ENCODE data around the gene CLDN9. TPM values are rescaled to one million over a fixed set of nuclear protein-coding genes. Genes with fewer than 3 reads are reported as not detected.

Gene CLDN9
- total and polyA plus RNA-seq, 2 experiments from 2014 or later: 3.5 to 8.9 TPM

- no peak for DNase-seq (ENCODE audit: low spot score)
- TF ChIP-seq, protein P1, sequence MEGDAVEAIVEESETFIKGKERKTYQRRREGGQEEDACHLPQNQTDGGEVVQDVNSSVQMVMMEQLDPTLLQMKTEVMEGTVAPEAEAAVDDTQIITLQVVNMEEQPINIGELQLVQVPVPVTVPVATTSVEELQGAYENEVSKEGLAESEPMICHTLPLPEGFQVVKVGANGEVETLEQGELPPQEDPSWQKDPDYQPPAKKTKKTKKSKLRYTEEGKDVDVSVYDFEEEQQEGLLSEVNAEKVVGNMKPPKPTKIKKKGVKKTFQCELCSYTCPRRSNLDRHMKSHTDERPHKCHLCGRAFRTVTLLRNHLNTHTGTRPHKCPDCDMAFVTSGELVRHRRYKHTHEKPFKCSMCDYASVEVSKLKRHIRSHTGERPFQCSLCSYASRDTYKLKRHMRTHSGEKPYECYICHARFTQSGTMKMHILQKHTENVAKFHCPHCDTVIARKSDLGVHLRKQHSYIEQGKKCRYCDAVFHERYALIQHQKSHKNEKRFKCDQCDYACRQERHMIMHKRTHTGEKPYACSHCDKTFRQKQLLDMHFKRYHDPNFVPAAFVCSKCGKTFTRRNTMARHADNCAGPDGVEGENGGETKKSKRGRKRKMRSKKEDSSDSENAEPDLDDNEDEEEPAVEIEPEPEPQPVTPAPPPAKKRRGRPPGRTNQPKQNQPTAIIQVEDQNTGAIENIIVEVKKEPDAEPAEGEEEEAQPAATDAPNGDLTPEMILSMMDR (IDR thresholded peaks at IDR 0.05; ENCODE audit: poor library complexity): no peak
- TF ChIP-seq EZH2phosphoT487 (IDR thresholded peaks at IDR 0.05; ENCODE audit: low read depth, severe bottlenecking, unreplicated experiment): peak; percentile 70
- peak; percentile 97 for TF ChIP-seq EZH2 (IDR thresholded peaks at IDR 0.05; ENCODE audit: borderline replicate concordance)
- H3K9me2 ChIP-seq (replicated peaks; ENCODE audit: insufficient read depth): no peaks in the 10 kb centered on the region
- H3K79me2 ChIP-seq: no peaks in the 10 kb centered on the region
- no peaks in the 10 kb centered on the region for H4K20me1 ChIP-seq (ENCODE audit: insufficient read depth, poor library complexity, severe bottlenecking)
- 4% methylated on average over 34 of the region's 54 CpGs for WGBS (ENCODE audit: low lambda C conversion rate, missing lambda C conversion rate)
- peaks cover 82% of the 10 kb centered on the region for H3K27me3 ChIP-seq
- H3K36me3 ChIP-seq (replicated peaks; ENCODE audit: insufficient read depth, low read depth): no peaks in the 10 kb centered on the region
- peak overlapping the region; percentile 40 for H2AFZ ChIP-seq
- H3K4me2 ChIP-seq: peak overlapping the region; percentile 96
- peaks cover 20% of the 10 kb centered on the region for H3K4me1 ChIP-seq (ENCODE audit: insufficient read depth)
- H3K27ac ChIP-seq: no peak overlapping the region
- H3K4me3 ChIP-seq: no peak overlapping the region
- H3K9me3 ChIP-seq (ENCODE audit: low read depth): no peaks in the 10 kb centered on the region
Observed at GRCh38 chr16:3046641-3047386, 34.1 kb downstream of the CLDN9 start.

GRCh38 chr16:3047387-3047720 lies 34.6 kb downstream of the CLDN9 start:
- no peak overlapping the region for H3K27ac ChIP-seq
- H3K27me3 ChIP-seq: peaks cover 82% of the 10 kb centered on the region
- TF ChIP-seq EZH2 (IDR thresholded peaks at IDR 0.05; ENCODE audit: borderline replicate concordance): no peak
- TF ChIP-seq EZH2phosphoT487 (IDR thresholded peaks at IDR 0.05; ENCODE audit: low read depth, severe bottlenecking, unreplicated experiment): no peak
- TF ChIP-seq, protein P1 (IDR thresholded peaks at IDR 0.05; ENCODE audit: poor library complexity): no peak

DNA sequence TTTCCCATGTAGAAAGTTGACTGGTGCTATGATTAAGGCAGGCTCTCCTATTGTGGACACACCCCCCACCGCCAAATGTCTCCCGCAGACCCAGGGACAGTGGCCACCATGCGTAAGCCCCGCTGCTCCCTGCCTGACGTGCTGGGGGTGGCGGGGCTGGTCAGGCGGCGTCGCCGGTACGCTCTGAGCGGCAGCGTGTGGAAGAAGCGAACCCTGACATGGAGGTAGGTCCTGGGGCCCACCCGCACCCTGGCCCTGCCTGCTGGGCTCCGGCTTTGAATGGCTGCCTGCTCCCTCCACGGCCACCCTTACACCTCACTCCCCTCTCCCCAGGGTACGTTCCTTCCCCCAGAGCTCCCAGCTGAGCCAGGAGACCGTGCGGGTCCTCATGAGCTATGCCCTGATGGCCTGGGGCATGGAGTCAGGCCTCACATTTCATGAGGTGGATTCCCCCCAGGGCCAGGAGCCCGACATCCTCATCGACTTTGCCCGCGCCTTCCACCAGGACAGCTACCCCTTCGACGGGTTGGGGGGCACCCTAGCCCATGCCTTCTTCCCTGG lies 37.3 kb downstream of the CLDN9 start:
- H3K27ac ChIP-seq: no peak overlapping the region
- H4K20me1 ChIP-seq (ENCODE audit: insufficient read depth, poor library complexity, severe bottlenecking): no peaks in the 10 kb centered on the region
- no peaks in the 10 kb centered on the region for H3K36me3 ChIP-seq (replicated peaks; ENCODE audit: insufficient read depth, low read depth)
- no peaks in the 10 kb centered on the region for H3K79me2 ChIP-seq
- 90% methylated on average over 24 of the region's 26 CpGs for WGBS (ENCODE audit: low lambda C conversion rate, missing lambda C conversion rate)
- no peak overlapping the region for H3K4me3 ChIP-seq
- no peak overlapping the region for H2AFZ ChIP-seq
- H3K4me1 ChIP-seq (ENCODE audit: insufficient read depth): peaks cover 19% of the 10 kb centered on the region
- no peak overlapping the region for H3K4me2 ChIP-seq
- no peak for DNase-seq (ENCODE audit: low spot score)
- H3K9me2 ChIP-seq (replicated peaks; ENCODE audit: insufficient read depth): no peaks in the 10 kb centered on the region
- TF ChIP-seq EZH2 (IDR thresholded peaks at IDR 0.05; ENCODE audit: borderline replicate concordance) (no peak), EZH2phosphoT487 (IDR thresholded peaks at IDR 0.05; ENCODE audit: low read depth, severe bottlenecking, unreplicated experiment) (no peak)
- TF ChIP-seq, protein P1 (IDR thresholded peaks at IDR 0.05; ENCODE audit: poor library complexity): no peak
- H3K9me3 ChIP-seq (ENCODE audit: low read depth): no peaks in the 10 kb centered on the region
- peaks cover 57% of the 10 kb centered on the region for H3K27me3 ChIP-seq

More at GRCh38 chr16:3047387-3047720, 34.6 kb downstream of the CLDN9 start:
- no peaks in the 10 kb centered on the region for H3K9me3 ChIP-seq (ENCODE audit: low read depth)
- H3K4me1 ChIP-seq (ENCODE audit: insufficient read depth): peaks cover 20% of the 10 kb centered on the region
- no peak overlapping the region for H3K4me3 ChIP-seq
- H3K9me2 ChIP-seq (replicated peaks; ENCODE audit: insufficient read depth): no peaks in the 10 kb centered on the region
- no peaks in the 10 kb centered on the region for H3K36me3 ChIP-seq (replicated peaks; ENCODE audit: insufficient read depth, low read depth)
- peak overlapping the region; percentile 96 for H3K4me2 ChIP-seq
- H2AFZ ChIP-seq: no peak overlapping the region
- no peaks in the 10 kb centered on the region for H4K20me1 ChIP-seq (ENCODE audit: insufficient read depth, poor library complexity, severe bottlenecking)
- DNase-seq (ENCODE audit: low spot score): no peak
- 26% methylated on average over 6 of the region's 13 CpGs for WGBS (ENCODE audit: low lambda C conversion rate, missing lambda C conversion rate)
- no peaks in the 10 kb centered on the region for H3K79me2 ChIP-seq
